Heart left ventricle (tissue), 16 donors: ENCODE data around the gene RND2. TPM values are rescaled to one million over a fixed set of nuclear protein-coding genes. Genes with fewer than 3 reads are reported as not detected.
"Not testable (repeated sequence)": the region's sequence is repeated elsewhere in the genome, so short reads cannot be mapped to it uniquely, and the experiment has no call there.

Experiments used
- ATAC-seq, 4 donors: fragments of 200-7000 bp; cut with Tn5 transposase; one replicate each; pipeline ENCODE4 v1.9.1; 2020 to 2022; ENCODE audit warnings: moderate library complexity in 4 of 4, mild to moderate bottlenecking in 3 of 4, moderate number of reproducible peaks in 1 of 4
- DNase-seq, 5 donors: peaks; one replicate each; pipeline ENCODE4 v3.0.0-alpha.2; 2020
- H3K27ac ChIP-seq, 12 donors: fragments of 200-600 bp; sonication (generic) in 4 of 12; one replicate each; pipeline versions ENCODE4 v1.5.0 to v1.8.0; 2016 to 2022; ENCODE audit warnings: mild to moderate bottlenecking in 2 of 12
- H3K27me3 ChIP-seq, 9 donors: fragments of 200-600 bp; sonication (generic) in 2 of 9; one replicate each; pipeline versions ENCODE4 v1.5.1 to v1.8.0; 2016 to 2022; ENCODE audit warnings: mild to moderate bottlenecking in 3 of 9
- H3K36me3 ChIP-seq, 9 donors: fragments of 200-600 bp; sonication (generic) in 2 of 9; one replicate each; pipeline versions ENCODE4 v1.5.0 to v1.8.0; 2018 to 2022; ENCODE audit warnings: mild to moderate bottlenecking in 2 of 9
- H3K4me1 ChIP-seq, 12 donors: fragments of 200-600 bp; sonication (generic) in 4 of 12; one replicate each; pipeline versions ENCODE4 v1.5.0 to v1.8.0; 2016 to 2022; ENCODE audit warnings: mild to moderate bottlenecking in 3 of 12
- H3K4me3 ChIP-seq, 12 donors: fragments of 200-600 bp; sonication (generic) in 4 of 12; one replicate each; pipeline versions ENCODE4 v1.5.0 to v1.8.0; 2017 to 2022; ENCODE audit warnings: mild to moderate bottlenecking in 9 of 12, moderate library complexity in 4 of 12
- H3K9me3 ChIP-seq, 12 donors: fragments of 200-600 bp; sonication (generic) in 4 of 12; one replicate each; pipeline versions ENCODE4 v1.5.0 to v1.8.0; 2016 to 2022; ENCODE audit warnings: mild to moderate bottlenecking in 1 of 12
- POLR2A ChIP-seq, 2 donors: fragments of 450-650 bp; IDR thresholded peaks; one replicate each; pipeline ENCODE4 v1.6.1; 2017; ENCODE audit warnings: antibody characterized with exemption in 2 of 2, mild to moderate bottlenecking in 2 of 2, moderate library complexity in 2 of 2
- WGBS, 4 donors: extraction: QIAGEN DNeasy Blood & Tissue Kit in 2 of 4; methylation state at CpG; one replicate each; pipeline versions ENCODE4 v1.1.5 to v1.1.7; 2013 to 2018; 5-methylcytosine and 5-hydroxymethylcytosine counted together
- intact Hi-C, 10 donors: fragments of 100-400 bp; cut with DNase I; formaldehyde crosslinking; loops; one replicate each; pipeline versions ENCODE4 v1.11.1 to v1.14.2; 2022
- polyA plus RNA-seq, 2 donors: library from polyadenylated mRNA; stranded (reverse); fragments of 200-250 nt; gene quantifications; one replicate each; pipeline ENCODE4 v1.2.3, GENCODE V29; 2013
- total RNA-seq, 9 donors: library from RNA; depleted of rRNA in 2 of 9; stranded (reverse); fragments of >200 nt in 2 of 9; fragmentation: NEBNext Ultra II Directional in 3 of 9; extraction: Animal tissue kit (Norgen Biotek cat#: 25700) in 3 of 9; gene quantifications; one replicate each; pipeline versions ENCODE4 v1.1.0 to v1.2.4, GENCODE V29; 2016 to 2023
- TF ChIP-seq, protein P1 (sequence below), 12 donors: fragments of 200-600 bp; sonication (generic) in 4 of 12; IDR thresholded peaks; one replicate each; pipeline versions ENCODE4 v1.5.0 to v1.8.0; 2018 to 2022; ENCODE audit warnings: antibody characterized with exemption in 12 of 12, mild to moderate bottlenecking in 5 of 12
- donor health status: ischemic (EF 13 %, LVEDD 7.1; RV severe dilation, severe dysfunction).
- donor health status: healthy with polysubstance abuse.
- donor health status: DM: no; HTN: yes; CAD: no.
- donor health status: DM: no; HTN: no; CAD: no.
- donor health status: ischemic (EF 25% LVEDD 6.9; RV normal size, moderate dysfunction).
- donor health status: ischemic (EF 25% LVEDD 5.7; RV mildly dilated, moderate dysfunction).
- donor health status: healthy.
- donor health status: DM: yes; HTN: yes; CAD: no.
- donor health status: ischemic (EF 35%, LVEDD 5.7; RV mildly dilated, moderate dysfunction).
- donor health status: nonischemic (EF 11% LVEDD 7.7; RV severe dilation, severe dysfunction).
- donor health status: DM: yes; HTN: yes; CAD: no.
- donor health status: PGD.
- donor health status: ischemic (EF 29% LVEDD 5.4; RV normal size, mild dysfunction).
- donor health status: nonischemic (EF 23%, LVEDD 6.1; RV moderate dilation, normal function).

Gene RND2
- total and polyA plus RNA-seq, 11 donors, result 0.10 to 1.6 (median 0.56) TPM

GRCh38 chr17:43044024-43044423, 19.0 kb downstream of the RND2 start:
- WGBS, 4 donors, result 88 to 96% (median 93%) methylated on average over 4 of the region's 4 CpGs
- Histone ChIP-seq H3K27ac (no peak overlapping the region), H3K4me1 (no peaks in the 10 kb centered on the region), H3K36me3 (peaks cover 0 to 2% (median 0%) of the 10 kb centered on the region in 9 donors), H3K4me3 (no peak overlapping the region), H3K9me3 (no peaks in the 10 kb centered on the region), H3K27me3 (no peaks in the 10 kb centered on the region)
- no peak for ATAC-seq
- DNase-seq, result no peak
- no peak for TF ChIP-seq POLR2A (IDR thresholded peaks at IDR 0.05)
- TF ChIP-seq, protein P1, sequence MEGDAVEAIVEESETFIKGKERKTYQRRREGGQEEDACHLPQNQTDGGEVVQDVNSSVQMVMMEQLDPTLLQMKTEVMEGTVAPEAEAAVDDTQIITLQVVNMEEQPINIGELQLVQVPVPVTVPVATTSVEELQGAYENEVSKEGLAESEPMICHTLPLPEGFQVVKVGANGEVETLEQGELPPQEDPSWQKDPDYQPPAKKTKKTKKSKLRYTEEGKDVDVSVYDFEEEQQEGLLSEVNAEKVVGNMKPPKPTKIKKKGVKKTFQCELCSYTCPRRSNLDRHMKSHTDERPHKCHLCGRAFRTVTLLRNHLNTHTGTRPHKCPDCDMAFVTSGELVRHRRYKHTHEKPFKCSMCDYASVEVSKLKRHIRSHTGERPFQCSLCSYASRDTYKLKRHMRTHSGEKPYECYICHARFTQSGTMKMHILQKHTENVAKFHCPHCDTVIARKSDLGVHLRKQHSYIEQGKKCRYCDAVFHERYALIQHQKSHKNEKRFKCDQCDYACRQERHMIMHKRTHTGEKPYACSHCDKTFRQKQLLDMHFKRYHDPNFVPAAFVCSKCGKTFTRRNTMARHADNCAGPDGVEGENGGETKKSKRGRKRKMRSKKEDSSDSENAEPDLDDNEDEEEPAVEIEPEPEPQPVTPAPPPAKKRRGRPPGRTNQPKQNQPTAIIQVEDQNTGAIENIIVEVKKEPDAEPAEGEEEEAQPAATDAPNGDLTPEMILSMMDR (IDR thresholded peaks at IDR 0.05), result no peak
- intact Hi-C loops, result loop anchor here in 1 of 10 donors (10.0 kb wide), 1 partner anchor 51 kb away; no protein-coding TSS in a partner anchor

DNA sequence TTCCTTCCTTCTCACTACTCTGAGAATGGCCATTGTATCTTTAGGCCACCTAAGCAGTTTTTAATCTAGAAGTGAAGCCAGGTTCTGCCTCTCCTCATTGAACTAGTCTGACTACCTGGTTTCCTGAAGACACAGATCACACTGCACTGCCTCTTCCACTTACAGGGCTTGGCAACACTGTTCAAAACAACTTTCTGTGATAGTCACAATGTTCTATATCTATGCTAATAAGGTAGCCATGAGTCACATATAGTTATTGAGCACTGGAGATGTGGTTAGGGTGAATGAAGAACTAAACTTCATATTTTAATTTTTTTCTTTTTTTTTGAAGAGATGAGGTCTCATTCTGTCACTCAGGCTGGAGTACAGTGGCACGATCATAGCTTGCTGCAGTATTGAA, 26.9 kb downstream of the RND2 start:
- ATAC-seq, result no peak
- Histone ChIP-seq H3K36me3 (peaks cover 0 to 20% (median 6%) of the 10 kb centered on the region in 9 donors), H3K27me3 (no peaks in the 10 kb centered on the region), H3K4me3 (no peak overlapping the region), H3K9me3 (no peaks in the 10 kb centered on the region), H3K27ac (no peak overlapping the region), H3K4me1 (no peaks in the 10 kb centered on the region)
- 89 to 100% (median 93%) methylated on average over 1 of the region's 1 CpG for WGBS, 4 donors
- TF ChIP-seq, protein P1 (IDR thresholded peaks at IDR 0.05), result no peak
- no peak for TF ChIP-seq POLR2A (IDR thresholded peaks at IDR 0.05)
- intact Hi-C loops, result no loop called here
- no peak for DNase-seq

- peaks cover 0 to 23% (median 6%) of the 10 kb centered on the region in 9 donors for H3K36me3 ChIP-seq
- H3K27ac ChIP-seq, H3K4me3 ChIP-seq, H3K27me3 ChIP-seq, H3K4me1 ChIP-seq, ATAC-seq, H3K9me3 ChIP-seq, DNase-seq, intact Hi-C loops: not testable (repeated sequence)
- WGBS, 4 donors, result 94 to 97% (median 96%) methylated on average over 7 of the region's 7 CpGs
Measured at GRCh38 chr17:43053008-43053407, 28.0 kb downstream of the RND2 start.

GRCh38 chr17:43056051-43056450, 31.0 kb downstream of the RND2 start:
- Histone ChIP-seq H3K4me1 (no peaks in the 10 kb centered on the region), H3K4me3 (no peak overlapping the region), H3K27ac (no peak overlapping the region), H3K9me3 (no peaks in the 10 kb centered on the region), H3K36me3 (peaks cover 0 to 18% (median 6%) of the 10 kb centered on the region in 9 donors), H3K27me3 (no peaks in the 10 kb centered on the region)
- DNase-seq, result no peak
- ATAC-seq, result no peak
- intact Hi-C loops, result no loop called here
- TF ChIP-seq, protein P1 (IDR thresholded peaks at IDR 0.05), result no peak
- TF ChIP-seq POLR2A (IDR thresholded peaks at IDR 0.05), result no peak
- 93 to 97% (median 97%) methylated on average over 7 of the region's 7 CpGs for WGBS, 4 donors

DNA sequence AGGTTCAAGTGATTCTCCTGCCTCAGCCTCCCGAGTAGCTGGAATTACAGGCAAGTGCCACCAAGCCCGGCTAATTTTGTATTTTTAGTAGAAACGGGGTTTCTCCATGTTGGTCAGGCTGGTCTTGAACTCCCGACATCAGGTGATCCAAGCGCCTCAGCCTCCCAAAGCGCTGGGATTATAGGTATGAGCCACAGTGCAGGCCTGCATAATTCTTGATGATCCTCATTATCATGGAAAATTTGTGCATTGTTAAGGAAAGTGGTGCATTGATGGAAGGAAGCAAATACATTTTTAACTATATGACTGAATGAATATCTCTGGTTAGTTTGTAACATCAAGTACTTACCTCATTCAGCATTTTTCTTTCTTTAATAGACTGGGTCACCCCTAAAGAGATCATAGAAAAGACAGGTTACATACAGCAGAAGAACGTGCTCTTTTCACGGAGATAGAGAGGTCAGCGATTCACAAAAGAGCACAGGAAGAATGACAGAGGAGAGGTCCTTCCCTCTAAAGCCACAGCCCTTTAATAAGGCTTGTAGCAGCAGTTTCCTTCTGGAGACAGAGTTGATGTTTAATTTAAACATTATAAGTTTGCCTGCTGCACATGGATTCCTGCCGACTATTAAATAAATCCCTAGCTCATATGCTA, 38.1 kb downstream of the RND2 start:
- no peak for DNase-seq
- ATAC-seq, result no peak
- no peak overlapping the region for H3K27ac ChIP-seq
- H3K4me3 ChIP-seq, result no peak overlapping the region
- no peaks in the 10 kb centered on the region for H3K9me3 ChIP-seq
- intact Hi-C loops, result no loop called here
- TF ChIP-seq, protein P1 (IDR thresholded peaks at IDR 0.05), result no peak
- no peak for TF ChIP-seq POLR2A (IDR thresholded peaks at IDR 0.05)
- peaks cover 0 to 8% (median 0%) of the 10 kb centered on the region in 9 donors for H3K36me3 ChIP-seq
- 91 to 94% (median 93%) methylated on average over 10 of the region's 10 CpGs for WGBS, 4 donors
- no peaks in the 10 kb centered on the region for H3K27me3 ChIP-seq
- peaks cover 0 to 2% (median 0%) of the 10 kb centered on the region in 12 donors for H3K4me1 ChIP-seq
